ENCODE measurements around the gene EPHB4.

DNA sequence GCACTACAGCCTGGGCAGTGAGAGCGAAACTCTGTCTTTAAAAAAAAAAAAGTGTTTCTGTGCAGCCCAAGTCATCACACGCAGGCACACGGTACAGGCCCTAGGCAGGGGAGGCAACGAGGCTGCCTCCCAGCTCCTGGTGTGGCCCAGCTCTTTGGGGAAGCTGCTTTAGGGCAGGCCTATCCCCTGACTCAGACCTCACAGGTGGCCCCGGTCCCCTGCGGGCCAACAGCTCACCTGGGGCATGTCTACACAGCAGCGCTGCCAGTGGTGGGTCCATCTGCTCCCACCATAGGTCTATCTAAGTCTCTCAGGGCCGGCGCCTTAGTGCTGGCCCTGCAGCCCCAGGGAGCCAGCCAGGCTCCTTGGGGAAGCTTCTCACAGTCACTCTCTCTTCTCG, 62.5 kb downstream of the EPHB4 start:
- TF ChIP-seq POLR2A (IDR thresholded peaks at IDR 0.05; ENCODE audit: low read length), result no peak
- no peak for TF ChIP-seq GATA1 (IDR thresholded peaks at IDR 0.05; ENCODE audit: low read depth, low read length)

All from erythroblast (primary cell).